NCI-H2196 (cell line): Measurements from ENCODE around the gene DDX10.
"Not testable (repeated sequence)": the region's sequence is repeated elsewhere in the genome, so short reads cannot be mapped to it uniquely, and the experiment has no call there.

ENCODE experiments used
- DNase-seq: peaks from one replicate; lab custom pipeline; 2025; ENCODE audit not compliant: unreplicated experiment; lab: John Stamatoyannopoulos, UW

The DDX10 gene

GRCh38 chr11:108813086-108813485, 148.2 kb downstream of the DDX10 start:
- DNase-seq, result no peak

DNA sequence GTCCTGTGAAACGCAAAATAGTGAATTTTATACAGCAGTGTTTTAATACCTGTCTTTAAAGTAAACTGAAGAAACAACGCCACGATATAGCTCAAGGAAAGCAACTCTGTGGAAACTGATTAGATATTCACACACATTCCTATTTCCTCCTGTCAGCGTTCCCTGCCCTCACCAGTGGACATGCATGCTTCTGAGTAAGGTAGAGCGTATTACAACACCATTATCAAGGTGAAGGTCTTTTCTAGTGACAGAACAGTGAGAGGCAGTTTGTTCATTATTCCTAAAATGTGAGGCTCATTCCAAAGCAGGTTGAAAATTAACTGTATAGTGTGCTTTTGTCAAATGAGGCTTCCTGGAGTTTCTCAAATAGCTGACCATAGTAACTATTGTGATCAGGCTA, 153.1 kb downstream of the DDX10 start:
- no peak for DNase-seq

DNA sequence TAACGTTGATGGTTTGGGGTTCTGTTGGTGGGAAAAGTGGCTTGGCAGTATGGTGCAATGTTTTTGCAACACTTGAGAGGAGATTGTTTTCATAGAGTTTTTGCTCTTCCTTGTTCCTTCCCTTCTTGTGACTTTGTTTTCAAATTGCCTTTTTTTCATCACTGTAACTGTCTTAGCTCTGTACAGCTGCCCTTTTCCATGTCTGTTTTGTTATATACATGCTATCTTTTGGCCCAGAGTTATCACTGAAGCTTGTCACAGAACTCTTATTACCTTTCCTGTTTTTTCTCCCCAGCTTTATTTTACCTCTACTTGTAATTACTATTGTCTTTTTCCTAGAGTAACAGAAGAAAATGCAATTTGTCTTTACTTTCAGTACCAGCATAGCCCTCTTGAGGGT, 154.1 kb downstream of the DDX10 start:
- DNase-seq, result no peak

- DNase-seq, result no peak
Measured at GRCh38 chr11:108819957-108820356, 155.1 kb downstream of the DDX10 start.

DNA sequence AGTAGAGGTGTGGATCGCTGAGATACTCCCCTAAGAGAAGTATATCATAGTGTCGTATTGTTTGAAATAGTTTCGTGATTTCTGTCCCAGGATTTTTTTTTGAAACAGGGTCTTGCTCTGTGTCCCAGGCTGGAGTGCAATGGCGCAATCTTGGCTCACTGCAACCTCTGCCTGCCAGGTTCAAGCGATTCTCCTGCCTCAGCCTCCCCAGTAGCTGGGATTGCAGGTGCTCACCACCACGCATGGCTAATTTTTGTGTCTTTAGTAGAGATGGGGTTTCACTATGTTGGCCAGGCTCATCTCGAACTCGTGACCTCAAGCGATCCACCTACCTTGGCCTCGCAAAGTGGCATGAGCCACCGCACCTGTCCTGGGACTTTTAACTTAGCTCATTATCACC, 159.1 kb downstream of the DDX10 start:
- not testable (repeated sequence) for DNase-seq

DNA sequence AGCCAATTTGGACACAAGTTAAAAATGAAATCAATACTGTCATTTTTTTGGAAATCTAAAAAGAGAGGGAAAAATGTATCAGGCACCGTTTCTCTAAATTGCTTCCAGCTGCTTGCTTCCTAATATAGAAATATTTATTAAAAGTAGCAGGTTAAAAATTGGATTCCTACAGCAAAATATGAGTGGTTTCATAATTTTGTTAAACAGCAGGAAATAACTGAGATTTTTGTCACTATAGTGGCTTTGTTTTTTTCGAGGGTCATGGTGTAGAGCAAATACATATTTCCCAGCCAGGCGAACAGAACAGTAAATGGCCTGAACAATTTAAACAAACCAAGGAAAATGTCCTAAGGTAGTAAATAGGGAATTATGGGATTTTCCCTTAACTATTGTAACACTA, 159.7 kb downstream of the DDX10 start:
- no peak for DNase-seq

- DNase-seq, result no peak
Measured at GRCh38 chr11:108825381-108825780, 160.5 kb downstream of the DDX10 start.

DNA sequence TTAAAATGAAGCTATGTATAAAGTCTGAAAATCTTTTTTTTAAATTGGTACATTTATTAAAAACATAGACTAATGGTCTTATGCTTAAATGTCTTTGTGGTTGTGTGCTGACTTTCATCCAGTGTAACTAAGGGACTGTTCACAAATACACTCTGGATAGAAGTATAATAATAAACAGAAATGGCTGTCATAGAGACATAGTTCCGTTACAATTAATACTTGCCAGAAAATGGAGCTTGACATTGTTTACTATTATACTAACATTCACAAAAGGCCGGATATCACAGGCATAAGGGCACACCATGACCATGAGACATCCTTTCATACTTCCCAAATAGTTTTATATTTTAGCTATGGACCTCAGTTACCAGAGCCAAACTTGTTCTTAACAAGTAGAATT, 161.3 kb downstream of the DDX10 start:
- no peak for DNase-seq

DNA sequence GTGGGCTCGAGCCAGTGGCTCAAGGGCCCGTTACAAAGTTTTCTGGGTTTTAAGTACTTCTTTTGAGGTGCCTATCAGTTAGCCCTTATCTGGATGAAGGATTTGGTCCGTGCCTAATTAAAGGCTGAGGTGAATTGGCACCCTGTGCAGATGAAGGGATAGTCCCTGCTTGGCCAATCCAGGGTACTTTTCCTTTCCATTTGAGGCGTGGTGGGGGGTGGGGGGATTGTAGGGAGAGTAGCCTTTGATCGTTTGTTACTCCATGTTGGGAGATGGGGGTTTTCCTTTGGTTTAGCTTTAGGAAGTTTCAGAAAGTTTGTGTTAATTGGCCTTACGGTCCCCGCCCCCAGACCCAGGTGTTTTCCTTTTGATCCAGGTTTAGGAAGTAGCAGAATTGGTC, 170.8 kb downstream of the DDX10 start:
- DNase-seq, result no peak

GRCh38 chr11:108836541-108836940, 171.7 kb downstream of the DDX10 start:
- no peak for DNase-seq

GRCh38 chr11:108838102-108838791, 173.4 kb downstream of the DDX10 start:
- DNase-seq, result no peak

DNA sequence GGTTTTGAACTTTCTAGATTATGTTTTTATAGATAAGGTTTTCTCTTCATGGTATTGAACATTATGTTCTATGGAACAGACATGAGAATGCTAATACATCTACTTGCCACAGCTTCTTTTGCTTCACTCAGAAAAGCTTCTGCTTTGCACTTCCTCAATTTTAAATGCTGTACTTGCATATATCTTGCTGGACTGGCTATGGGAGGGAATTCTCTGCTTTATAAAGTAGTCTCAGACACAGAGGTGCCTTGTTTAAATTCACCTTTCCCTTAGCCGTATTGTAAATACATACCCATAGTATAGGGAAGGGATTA, 173.9 kb downstream of the DDX10 start:
- no peak for DNase-seq

DNA sequence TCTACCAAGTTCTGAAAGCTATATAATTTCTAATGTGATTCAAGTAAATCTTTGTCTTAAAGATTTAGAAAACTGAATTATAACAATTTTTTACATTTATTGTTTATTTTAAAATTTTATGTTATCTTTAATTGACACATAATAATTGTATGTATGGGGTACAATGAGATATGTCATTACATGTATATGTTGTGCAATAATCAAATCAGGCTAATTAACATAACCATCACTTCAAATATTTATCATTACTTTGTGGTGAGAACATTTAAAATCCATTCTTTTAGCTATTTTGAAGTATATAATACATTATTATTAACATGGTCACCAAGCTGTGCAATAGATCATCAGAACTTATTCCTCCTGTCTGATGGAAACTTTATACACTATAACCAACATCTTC, 181.1 kb downstream of the DDX10 start:
- DNase-seq, result no peak

DNA sequence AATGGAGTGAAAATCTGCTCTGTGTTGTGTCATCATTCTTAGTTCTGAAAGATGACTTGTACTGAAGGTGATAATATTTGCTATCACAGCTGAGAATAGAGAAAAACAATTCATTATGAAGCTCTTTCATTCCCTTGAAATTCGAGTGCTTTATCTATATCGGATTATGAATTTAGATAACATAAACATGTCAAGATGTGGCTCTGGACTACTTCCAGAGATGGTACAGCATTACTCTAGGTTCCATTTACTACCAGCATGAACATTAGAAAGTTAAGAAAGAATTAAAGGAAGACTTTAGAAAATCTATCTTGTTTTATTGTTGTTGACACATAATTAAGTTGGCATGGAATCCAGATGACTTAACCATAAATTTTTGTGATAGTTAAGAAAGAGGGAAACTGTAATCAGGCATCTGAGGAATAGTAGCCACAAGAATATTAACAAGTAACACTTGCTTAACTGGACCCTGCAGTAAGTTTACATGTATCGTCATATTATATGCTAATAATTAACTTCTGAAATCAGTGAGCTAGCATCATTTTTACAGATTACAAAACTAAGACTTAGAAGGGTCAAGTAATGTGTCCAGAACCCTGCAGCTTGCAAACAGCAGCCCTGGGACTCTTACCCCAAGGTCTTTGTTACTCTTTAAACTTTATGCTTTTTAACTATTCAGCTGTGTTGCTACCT, 182.6 kb downstream of the DDX10 start:
- no peak for DNase-seq

DNA sequence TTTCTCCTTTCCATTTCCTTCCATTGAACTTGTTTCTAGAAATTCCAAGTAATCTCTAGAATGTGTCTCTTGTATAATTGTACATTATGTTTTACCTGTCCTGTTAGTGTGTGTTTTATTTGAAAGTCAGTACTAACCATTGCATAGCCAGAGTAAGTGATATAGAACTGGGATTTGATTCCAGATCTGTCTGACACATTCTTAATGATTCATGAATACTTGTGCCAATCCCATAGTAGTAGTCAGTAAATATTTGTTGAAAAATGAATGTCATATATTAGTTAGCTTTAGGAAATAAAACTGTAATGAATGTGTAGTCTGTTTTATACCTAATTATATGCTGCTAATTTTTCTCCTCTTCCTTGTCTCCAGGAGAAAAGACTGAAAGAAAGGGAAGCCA, 186.9 kb downstream of the DDX10 start:
- DNase-seq, result no peak

- DNase-seq, result no peak
Measured at GRCh38 chr11:108852701-108853100, 187.8 kb downstream of the DDX10 start.

- no peak for DNase-seq
Measured at GRCh38 chr11:108853151-108853550, 188.3 kb downstream of the DDX10 start.

DNA sequence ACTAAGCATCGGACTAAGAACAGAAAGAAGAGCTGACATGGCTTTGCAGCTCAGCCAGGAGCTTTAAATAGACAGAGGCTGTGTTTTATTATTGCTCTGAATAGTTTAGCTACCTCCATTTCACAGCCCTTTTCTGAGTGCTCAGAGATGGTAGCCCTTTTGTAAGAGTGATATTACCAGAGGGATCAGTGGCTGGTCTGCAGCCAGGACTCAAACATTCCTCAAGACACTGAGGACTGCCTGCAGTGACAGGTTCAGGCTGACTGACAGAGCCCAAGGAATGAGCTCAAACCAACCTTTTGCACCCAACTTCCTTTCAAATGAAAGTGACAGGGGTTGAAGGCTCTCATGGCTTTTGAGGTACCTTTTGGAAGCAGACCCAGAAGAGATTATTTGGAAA, 189.0 kb downstream of the DDX10 start:
- DNase-seq, result no peak

DNA sequence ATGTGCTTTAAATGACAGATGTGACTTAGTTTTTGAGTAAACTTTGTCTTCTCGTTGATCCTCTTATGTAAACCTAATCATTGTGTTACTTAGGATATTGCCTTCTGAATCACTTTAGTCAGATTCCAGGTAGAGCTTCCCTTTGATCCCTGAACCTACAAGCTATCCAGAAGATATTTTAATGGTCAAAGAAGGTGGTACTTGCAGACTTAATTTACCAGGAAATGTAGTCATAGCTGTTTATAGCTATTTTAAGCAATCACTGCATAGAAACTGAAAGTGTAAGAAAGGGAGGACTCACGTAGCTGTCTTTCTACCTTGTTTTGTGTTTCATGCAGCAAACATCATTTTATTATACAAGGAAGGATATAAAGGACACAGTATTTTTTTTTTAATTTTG, 189.5 kb downstream of the DDX10 start:
- no peak for DNase-seq

- no peak for DNase-seq
Measured at GRCh38 chr11:108857382-108857781, 192.5 kb downstream of the DDX10 start.

DNA sequence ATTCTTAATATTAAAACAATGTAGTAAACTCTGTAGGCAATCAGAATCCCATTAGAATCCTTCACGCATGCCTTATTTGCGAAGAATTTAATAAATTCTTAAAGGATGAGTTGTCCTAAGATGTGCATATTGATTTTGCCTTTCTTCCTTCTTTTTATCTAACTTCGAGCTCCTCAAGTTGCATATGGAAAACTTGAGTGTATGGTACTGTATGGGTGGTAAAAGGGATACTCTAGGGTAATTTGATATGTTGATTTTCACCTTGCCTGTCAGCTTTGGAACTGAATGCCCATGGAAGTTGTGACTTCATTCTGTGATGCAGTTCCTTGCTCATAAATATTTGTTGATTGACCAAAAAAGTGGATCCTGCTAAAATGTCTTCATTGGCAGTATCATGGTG, 193.8 kb downstream of the DDX10 start:
- no peak for DNase-seq

DNA sequence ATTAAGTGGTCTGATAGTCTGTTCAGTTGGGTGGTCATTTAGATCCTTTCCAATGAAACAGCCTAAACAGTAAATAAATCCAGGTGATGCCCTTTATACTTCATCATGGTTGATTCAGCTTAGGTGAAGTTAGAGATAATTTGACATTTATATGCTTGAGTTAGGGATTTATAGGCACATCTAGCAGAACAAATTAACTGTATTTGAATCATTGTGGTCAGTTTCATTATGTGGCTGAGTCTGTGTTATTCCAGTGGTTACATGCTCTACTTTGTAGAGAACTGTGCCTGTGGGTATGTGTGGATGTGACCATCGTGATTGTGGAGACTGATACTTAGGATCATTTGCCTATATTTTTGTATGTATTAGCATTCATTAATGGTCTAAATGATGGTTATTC, 194.6 kb downstream of the DDX10 start:
- no peak for DNase-seq

- DNase-seq, result no peak
Measured at GRCh38 chr11:108863528-108863927, 198.7 kb downstream of the DDX10 start.
